Gastroesophageal sphincter (tissue), 4 donors: ENCODE data around the gene CES3. TPM values are rescaled to one million over a fixed set of nuclear protein-coding genes. Genes with fewer than 3 reads are reported as not detected.

Source experiments
- ATAC-seq: fragments of 150-250 bp; one replicate; pipeline ENCODE4 v1.9.1; 2016; ENCODE audit warnings: mild to moderate bottlenecking, moderate library complexity
- H3K27ac ChIP-seq, 4 donors: fragments of 200-600 bp; sonication (generic) in 3 of 4; 1 replicate in 3 of 4; 2 replicates in 1 of 4; pipeline ENCODE4 v1.5.1; 2016 to 2019
- H3K27me3 ChIP-seq: fragments of 200-600 bp; sonication (generic); one replicate; pipeline ENCODE4 v1.5.1; 2019
- H3K36me3 ChIP-seq, 2 donors: fragments of 200-600 bp; sonication (generic); one replicate each; pipeline ENCODE4 v1.5.1; 2019; ENCODE audit warnings: control low read depth in 1 of 2
- H3K4me1 ChIP-seq, 3 donors: fragments of 200-600 bp; sonication (generic); 1 replicate in 2 of 3; 2 replicates in 1 of 3; pipeline ENCODE4 v1.5.1; 2016 to 2019; ENCODE audit warnings: control low read depth in 2 of 3
- H3K4me3 ChIP-seq, 2 donors: fragments of 200-600 bp; sonication (generic); one replicate each; pipeline ENCODE4 v1.5.1; 2019; ENCODE audit warnings: mild to moderate bottlenecking in 1 of 2, moderate library complexity in 1 of 2
- H3K9me3 ChIP-seq, 3 donors: fragments of 200-600 bp; sonication (generic); one replicate each; pipeline ENCODE4 v1.5.1; 2017 to 2019; ENCODE audit warnings: control low read depth in 2 of 3
- EP300 ChIP-seq: sonication (generic); formaldehyde crosslinking; IDR thresholded peaks from one replicate; pipeline ENCODE4 v1.6.1; 2017; ENCODE audit warnings: antibody characterized with exemption, mild to moderate bottlenecking
- POLR2A ChIP-seq, 2 donors: fragments of 450-650 bp; IDR thresholded peaks; one replicate each; pipeline ENCODE4 v1.6.1; 2017; ENCODE audit warnings: antibody characterized with exemption in 2 of 2, mild to moderate bottlenecking in 2 of 2, moderate library complexity in 1 of 2
- POLR2AphosphoS5 ChIP-seq: sonication (generic); formaldehyde crosslinking; IDR thresholded peaks from one replicate; pipeline ENCODE4 v1.6.1; 2017; ENCODE audit warnings: antibody characterized with exemption
- WGBS, 2 donors: methylation state at CpG; one replicate each; pipeline ENCODE4 v1.1.5; 2018; ENCODE audit warnings: low coverage in 1 of 2; 5-methylcytosine and 5-hydroxymethylcytosine counted together
- total RNA-seq, 4 donors: library from RNA; depleted of rRNA; stranded (reverse); fragments of >200 nt; gene quantifications; one replicate each; pipeline ENCODE4 v1.1.0, GENCODE V29; 2016
- TF ChIP-seq, protein P1 (sequence below), 4 experiments: fragments of 200-600 bp in 2 of 4; fragments of 450-650 bp in 2 of 4; sonication (generic) in 1 of 4; IDR thresholded peaks; one replicate each; pipeline ENCODE4 v1.5.1; 2017 to 2019; ENCODE audit warnings: antibody characterized with exemption in 4 of 4, mild to moderate bottlenecking in 2 of 4, moderate library complexity in 2 of 4

The CES3 gene
- under 1 TPM in 3 of 4 donors, not detected in 1; 0.13 to 0.49 (median 0.39) TPM for total RNA-seq

DNA sequence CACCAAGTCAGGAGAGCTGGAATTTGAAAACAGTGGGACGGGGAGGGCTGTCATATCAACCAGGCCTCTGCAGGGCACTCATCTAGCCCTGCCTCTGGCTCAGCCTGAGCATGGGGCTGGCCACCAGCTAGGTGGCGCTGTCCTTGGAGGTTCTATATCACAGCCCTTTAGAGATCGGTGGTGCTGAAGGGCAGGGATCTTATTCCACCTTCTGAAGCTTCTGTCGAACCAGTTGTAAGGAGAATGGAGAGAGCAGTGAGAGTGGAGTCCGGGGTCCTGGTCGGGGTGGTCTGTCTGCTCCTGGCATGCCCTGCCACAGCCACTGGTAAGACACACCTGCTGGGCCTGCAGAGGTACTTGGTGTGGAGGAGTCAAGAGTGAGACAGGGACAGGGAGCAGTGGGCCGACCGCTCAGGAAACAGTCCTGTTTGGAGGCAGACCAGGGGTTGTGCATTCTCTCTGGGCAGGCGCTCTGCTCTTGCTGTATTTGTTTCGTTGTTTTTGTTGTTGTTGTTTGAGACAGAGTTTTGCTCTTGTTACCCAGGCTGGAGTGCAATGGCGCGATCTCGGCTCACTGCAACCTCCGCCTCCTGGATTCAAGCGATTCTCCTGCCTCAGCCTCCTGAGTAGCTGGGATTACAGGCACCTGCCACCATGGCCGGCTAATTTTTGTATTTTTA lies at the start of gene CES3:
CES3 (plus strand) TSS at position 202 of the 680 bp plus-strand sequence; CDS start at position 244, 42 bp downstream.
- Histone ChIP-seq H3K9me3 (no peaks in the 10 kb centered on the region), H3K4me1 (no peaks in the 10 kb centered on the region), H3K36me3 (no peaks in the 10 kb centered on the region), H3K27me3 (peaks cover 19% of the 10 kb centered on the region), H3K27ac (no peak within 1 kb of the TSS), H3K4me3 (no peak within 1 kb of the TSS)
- TF ChIP-seq EP300 (no peak), POLR2AphosphoS5 (no peak)
- TF ChIP-seq, protein P1, sequence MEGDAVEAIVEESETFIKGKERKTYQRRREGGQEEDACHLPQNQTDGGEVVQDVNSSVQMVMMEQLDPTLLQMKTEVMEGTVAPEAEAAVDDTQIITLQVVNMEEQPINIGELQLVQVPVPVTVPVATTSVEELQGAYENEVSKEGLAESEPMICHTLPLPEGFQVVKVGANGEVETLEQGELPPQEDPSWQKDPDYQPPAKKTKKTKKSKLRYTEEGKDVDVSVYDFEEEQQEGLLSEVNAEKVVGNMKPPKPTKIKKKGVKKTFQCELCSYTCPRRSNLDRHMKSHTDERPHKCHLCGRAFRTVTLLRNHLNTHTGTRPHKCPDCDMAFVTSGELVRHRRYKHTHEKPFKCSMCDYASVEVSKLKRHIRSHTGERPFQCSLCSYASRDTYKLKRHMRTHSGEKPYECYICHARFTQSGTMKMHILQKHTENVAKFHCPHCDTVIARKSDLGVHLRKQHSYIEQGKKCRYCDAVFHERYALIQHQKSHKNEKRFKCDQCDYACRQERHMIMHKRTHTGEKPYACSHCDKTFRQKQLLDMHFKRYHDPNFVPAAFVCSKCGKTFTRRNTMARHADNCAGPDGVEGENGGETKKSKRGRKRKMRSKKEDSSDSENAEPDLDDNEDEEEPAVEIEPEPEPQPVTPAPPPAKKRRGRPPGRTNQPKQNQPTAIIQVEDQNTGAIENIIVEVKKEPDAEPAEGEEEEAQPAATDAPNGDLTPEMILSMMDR (IDR thresholded peaks at IDR 0.05): peak in 3 of 4 experiments; percentile 18 to 57 (median 48)
- 68 to 94% methylated on average over 3 to 7 of the region's 16 CpGs for WGBS, 2 donors
- peak; percentile 65 for ATAC-seq

DNA sequence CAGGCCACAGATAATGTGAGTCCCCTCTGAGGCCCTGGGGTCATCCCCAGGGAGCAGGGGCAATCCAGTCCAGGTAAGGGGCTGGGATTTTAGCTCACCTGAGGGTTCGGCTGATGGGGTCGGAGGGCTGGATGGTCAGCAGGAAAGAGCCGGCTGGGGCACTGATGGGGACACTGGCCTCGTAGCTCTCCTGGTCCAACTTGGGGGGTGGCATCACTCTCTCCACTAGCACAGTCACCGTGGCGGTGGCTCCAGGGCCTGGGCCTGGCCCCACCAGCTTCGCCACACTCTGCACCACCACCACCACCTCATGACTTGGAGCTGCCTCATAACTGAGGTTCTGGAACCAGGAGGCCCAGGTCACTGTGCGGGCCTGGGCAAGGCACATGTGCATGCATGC lies 49.3 kb upstream of the CES3 start:
- no peaks in the 10 kb centered on the region for H3K27me3 ChIP-seq
- TF ChIP-seq POLR2AphosphoS5 (no peak), POLR2A (IDR thresholded peaks at IDR 0.05) (no peak), EP300 (no peak)
- TF ChIP-seq, protein P1 (IDR thresholded peaks at IDR 0.05): no peak
- no peaks in the 10 kb centered on the region for H3K36me3 ChIP-seq
- no peaks in the 10 kb centered on the region for H3K4me1 ChIP-seq
- H3K4me3 ChIP-seq: no peak overlapping the region
- no peak overlapping the region for H3K27ac ChIP-seq
- no peak for ATAC-seq
- no peaks in the 10 kb centered on the region for H3K9me3 ChIP-seq
- no CpG with 5 or more reads among the region's 8 CpGs for WGBS, 2 donors

DNA sequence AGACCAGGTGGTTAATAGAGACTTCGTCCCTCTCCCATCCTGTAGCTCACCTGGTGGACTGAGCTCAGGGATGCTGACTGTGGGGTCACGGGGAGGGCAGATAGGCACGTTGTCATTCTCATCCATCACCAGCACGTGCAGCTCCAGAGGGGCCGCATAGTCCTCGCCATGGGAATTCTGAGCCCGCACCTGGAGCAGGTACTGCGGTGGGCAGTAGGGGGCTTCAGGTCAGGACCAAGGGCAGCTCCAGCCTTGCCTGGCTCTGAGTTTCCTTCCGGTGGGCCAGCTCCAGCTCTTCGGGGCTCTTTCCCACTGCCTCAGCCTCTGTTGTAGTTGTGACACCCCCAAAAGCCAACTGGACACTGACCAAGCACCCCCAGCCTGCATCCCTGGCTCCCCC lies 48.0 kb upstream of the CES3 start:
- Histone ChIP-seq H3K27ac (no peak overlapping the region), H3K36me3 (no peaks in the 10 kb centered on the region), H3K4me1 (no peaks in the 10 kb centered on the region), H3K4me3 (no peak overlapping the region), H3K9me3 (no peaks in the 10 kb centered on the region), H3K27me3 (no peaks in the 10 kb centered on the region)
- WGBS, 2 donors: 20% methylated on average over 1 of the region's 10 CpGs; no CpG with 5 or more reads in 1 of the 2 donors
- no peak for ATAC-seq
- TF ChIP-seq POLR2AphosphoS5 (no peak), EP300 (no peak), POLR2A (IDR thresholded peaks at IDR 0.05) (no peak)
- TF ChIP-seq, protein P1 (IDR thresholded peaks at IDR 0.05): no peak

DNA sequence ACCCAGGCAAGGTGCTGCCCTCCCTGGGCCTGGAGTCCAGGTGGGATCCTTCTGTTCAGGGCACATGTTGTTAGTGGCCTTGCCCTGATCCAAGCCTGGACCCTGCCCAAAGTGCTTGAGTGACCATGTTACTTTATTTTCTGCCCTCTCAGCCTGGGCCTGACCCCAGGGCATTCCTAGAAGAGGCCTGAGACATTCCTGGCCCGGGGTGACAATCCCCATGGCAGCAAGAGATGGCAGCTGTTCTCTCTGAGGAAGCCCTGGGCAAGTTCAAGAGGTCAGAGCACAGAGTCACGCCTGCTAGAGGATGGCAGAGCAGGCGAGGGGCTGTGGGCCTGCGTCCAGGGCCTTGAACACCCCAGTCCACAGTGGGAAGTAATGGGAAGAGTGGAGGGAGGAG lies 47.4 kb upstream of the CES3 start:
- TF ChIP-seq, protein P1 (IDR thresholded peaks at IDR 0.05): no peak
- no CpG with 5 or more reads among the region's 4 CpGs for WGBS, 2 donors
- no peak for ATAC-seq

DNA sequence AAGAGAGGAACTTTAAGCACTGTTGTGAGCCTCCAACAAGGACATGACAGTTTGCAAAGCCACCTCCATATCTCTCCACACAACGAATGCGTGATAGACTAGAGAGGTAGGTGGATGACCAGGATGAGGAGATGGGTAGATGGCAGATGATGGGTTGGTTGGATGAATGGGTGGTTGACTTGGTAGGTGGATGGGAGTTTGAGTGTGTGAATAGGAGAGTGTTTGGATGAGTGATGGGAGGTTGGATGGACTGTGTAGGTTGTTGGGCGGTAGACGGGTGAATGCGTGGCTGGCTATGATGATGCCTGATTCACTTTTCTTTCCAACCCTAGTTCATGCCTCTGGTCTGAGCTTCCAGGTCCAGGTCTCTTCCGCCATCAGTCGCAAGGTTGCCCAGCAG lies 46.5 kb upstream of the CES3 start:
- H3K9me3 ChIP-seq: no peaks in the 10 kb centered on the region
- no peaks in the 10 kb centered on the region for H3K36me3 ChIP-seq
- no peaks in the 10 kb centered on the region for H3K27me3 ChIP-seq
- ATAC-seq: no peak
- H3K27ac ChIP-seq: no peak overlapping the region
- TF ChIP-seq POLR2AphosphoS5: no peak
- TF ChIP-seq EP300: no peak
- TF ChIP-seq, protein P1 (IDR thresholded peaks at IDR 0.05): no peak
- TF ChIP-seq POLR2A (IDR thresholded peaks at IDR 0.05): no peak
- H3K4me1 ChIP-seq: peaks cover 0 to 10% (median 0%) of the 10 kb centered on the region in 3 donors
- WGBS, 2 donors: 100% methylated on average over 7 of the region's 7 CpGs
- no peak overlapping the region for H3K4me3 ChIP-seq

More for the DNA sequence above, 47.4 kb upstream of the CES3 start:
- Histone ChIP-seq H3K4me3 (no peak overlapping the region), H3K36me3 (no peaks in the 10 kb centered on the region), H3K27ac (no peak overlapping the region), H3K27me3 (no peaks in the 10 kb centered on the region), H3K4me1 (peaks cover 0 to 2% (median 0%) of the 10 kb centered on the region in 3 donors), H3K9me3 (no peaks in the 10 kb centered on the region)
